SK-N-MC (cell line): ENCODE results near the gene ERC2.

Experiments used
- EZH2 ChIP-seq: fragments of 200-600 bp; sonication (generic); IDR thresholded peaks from one replicate; pipeline ENCODE4 v1.6.1; 2017; ENCODE audit warnings: antibody characterized with exemption
- FOXP2 ChIP-seq: optimal IDR thresholded peaks from 2 replicates; pipeline ENCODE3; 2011; ENCODE audit warnings: mild to moderate bottlenecking, moderate library complexity; ENCODE audit not compliant: insufficient read depth; ENCODE audit errors: extremely low read length, control extremely low read depth
- POLR2AphosphoS5 ChIP-seq: IDR thresholded peaks from 2 replicates; pipeline ENCODE4 v1.6.1; 2012; ENCODE audit warnings: mild to moderate bottlenecking, low read depth, low read length, borderline replicate concordance

- TF ChIP-seq POLR2AphosphoS5, result no peak
- no peak for TF ChIP-seq EZH2
- no peak for TF ChIP-seq FOXP2
These were observed 9.4 kb upstream of the ERC2 start for GRCh38 chr3:56477646-56478045.
